HEK293 (cell line): ENCODE results near the gene GSTM4.

Experiments used
- BCL11A ChIP-seq: fragments of 450-650 bp; formaldehyde crosslinking; IDR thresholded peaks from 2 replicates; pipeline ENCODE4 v1.5.1; 2016; ENCODE audit warnings: low read depth, missing biosample characterization, missing genetic modification characterization
- GLIS1 ChIP-seq: fragments of 450-650 bp; formaldehyde crosslinking; IDR thresholded peaks from 2 replicates; pipeline ENCODE4 v1.5.1; 2016; ENCODE audit warnings: missing biosample characterization, missing genetic modification characterization
- KLF8 ChIP-seq: fragments of 450-650 bp; formaldehyde crosslinking; IDR thresholded peaks from 2 replicates; pipeline ENCODE4 v1.5.1; 2016; ENCODE audit warnings: missing biosample characterization, missing genetic modification characterization
- TCF7L2 ChIP-seq: IDR thresholded peaks from 2 replicates; pipeline ENCODE4 v1.6.1; 2011; ENCODE audit warnings: low read depth, mild to moderate bottlenecking, inconsistent platforms, low read length, moderate library complexity, borderline replicate concordance
- ZBTB20 ChIP-seq: fragments of 450-650 bp; formaldehyde crosslinking; IDR thresholded peaks from 2 replicates; pipeline ENCODE4 v1.5.1; 2016; ENCODE audit warnings: missing biosample characterization, missing genetic modification characterization
- ZFP41 ChIP-seq: fragments of 450-650 bp; formaldehyde crosslinking; IDR thresholded peaks from 2 replicates; pipeline ENCODE4 v1.5.1; 2016; ENCODE audit warnings: missing biosample characterization, missing genetic modification characterization, borderline replicate concordance
- ZNF112 ChIP-seq: fragments of 450-650 bp; formaldehyde crosslinking; IDR thresholded peaks from 2 replicates; pipeline ENCODE4 v1.5.0; 2017; ENCODE audit warnings: missing biosample characterization, missing genetic modification characterization
- ZNF138 ChIP-seq: fragments of 450-650 bp; formaldehyde crosslinking; IDR thresholded peaks from 2 replicates; pipeline ENCODE4 v1.5.1; 2016; ENCODE audit warnings: missing biosample characterization, missing genetic modification characterization, borderline replicate concordance
- ZNF157 ChIP-seq: fragments of 450-650 bp; formaldehyde crosslinking; IDR thresholded peaks from 2 replicates; pipeline ENCODE4 v1.5.1; 2016; ENCODE audit warnings: missing biosample characterization, missing genetic modification characterization
- ZNF16 ChIP-seq: fragments of 450-650 bp; formaldehyde crosslinking; IDR thresholded peaks from 2 replicates; pipeline ENCODE4 v1.5.1; 2016; ENCODE audit warnings: low read depth, missing biosample characterization, missing genetic modification characterization
- ZNF221 ChIP-seq: fragments of 450-650 bp; formaldehyde crosslinking; IDR thresholded peaks from 2 replicates; pipeline ENCODE4 v1.5.1; 2017; ENCODE audit warnings: missing biosample characterization, missing genetic modification characterization, borderline replicate concordance
- ZNF510 ChIP-seq: fragments of 450-650 bp; formaldehyde crosslinking; IDR thresholded peaks from 2 replicates; pipeline ENCODE4 v1.5.1; 2018; ENCODE audit warnings: mild to moderate bottlenecking, missing genetic modification characterization, missing biosample characterization; ENCODE audit not compliant: insufficient replicate concordance
- ZNF549 ChIP-seq: fragments of 450-650 bp; IDR thresholded peaks from 2 replicates; pipeline ENCODE4 v1.5.1; 2018; ENCODE audit warnings: missing biosample characterization, missing genetic modification characterization, mild to moderate bottlenecking, inconsistent platforms, moderate library complexity
- ZNF777 ChIP-seq: fragments of 450-650 bp; formaldehyde crosslinking; IDR thresholded peaks from 2 replicates; pipeline ENCODE4 v1.5.1; 2017; ENCODE audit warnings: missing biosample characterization, missing genetic modification characterization, borderline replicate concordance
- ZXDB ChIP-seq: fragments of 450-650 bp; formaldehyde crosslinking; IDR thresholded peaks from 2 replicates; pipeline ENCODE4 v1.5.1; 2016; ENCODE audit warnings: missing biosample characterization, missing genetic modification characterization
- TF ChIP-seq, protein P1 (sequence below): fragments of 450-650 bp; formaldehyde crosslinking; IDR thresholded peaks from 2 replicates; pipeline ENCODE4 v1.5.1; 2016; ENCODE audit warnings: missing biosample characterization, missing genetic modification characterization
- TF ChIP-seq, protein P2 (sequence below): fragments of 450-650 bp; IDR thresholded peaks from 2 replicates; pipeline ENCODE4 v1.5.1; 2018; ENCODE audit warnings: missing biosample characterization, missing genetic modification characterization
- TF ChIP-seq, protein P3 (sequence below): fragments of 450-650 bp; formaldehyde crosslinking; optimal IDR thresholded peaks from 2 replicates; pipeline ENCODE3; 2016; ENCODE audit warnings: missing biosample characterization, mild to moderate bottlenecking, missing genetic modification characterization
- TF ChIP-seq, protein P4 (sequence below): fragments of 450-650 bp; formaldehyde crosslinking; IDR thresholded peaks from 2 replicates; pipeline ENCODE4; 2016; ENCODE audit warnings: missing biosample characterization, missing genetic modification characterization
- TF ChIP-seq, protein P5 (sequence below): fragments of 450-650 bp; formaldehyde crosslinking; IDR thresholded peaks from 2 replicates; pipeline ENCODE4 v1.5.1; 2016; ENCODE audit warnings: missing biosample characterization, missing genetic modification characterization, low read depth
- TF ChIP-seq, protein P6 (sequence below): fragments of 450-650 bp; formaldehyde crosslinking; IDR thresholded peaks from 2 replicates; pipeline ENCODE4 v1.5.1; 2016; ENCODE audit warnings: missing biosample characterization, missing genetic modification characterization, borderline replicate concordance
- TF ChIP-seq, protein P7 (sequence below): fragments of 450-650 bp; formaldehyde crosslinking; IDR thresholded peaks from 2 replicates; pipeline ENCODE4 v1.5.1; 2017; ENCODE audit warnings: missing biosample characterization, mild to moderate bottlenecking, missing genetic modification characterization, moderate library complexity

GSTM4 gene

DNA sequence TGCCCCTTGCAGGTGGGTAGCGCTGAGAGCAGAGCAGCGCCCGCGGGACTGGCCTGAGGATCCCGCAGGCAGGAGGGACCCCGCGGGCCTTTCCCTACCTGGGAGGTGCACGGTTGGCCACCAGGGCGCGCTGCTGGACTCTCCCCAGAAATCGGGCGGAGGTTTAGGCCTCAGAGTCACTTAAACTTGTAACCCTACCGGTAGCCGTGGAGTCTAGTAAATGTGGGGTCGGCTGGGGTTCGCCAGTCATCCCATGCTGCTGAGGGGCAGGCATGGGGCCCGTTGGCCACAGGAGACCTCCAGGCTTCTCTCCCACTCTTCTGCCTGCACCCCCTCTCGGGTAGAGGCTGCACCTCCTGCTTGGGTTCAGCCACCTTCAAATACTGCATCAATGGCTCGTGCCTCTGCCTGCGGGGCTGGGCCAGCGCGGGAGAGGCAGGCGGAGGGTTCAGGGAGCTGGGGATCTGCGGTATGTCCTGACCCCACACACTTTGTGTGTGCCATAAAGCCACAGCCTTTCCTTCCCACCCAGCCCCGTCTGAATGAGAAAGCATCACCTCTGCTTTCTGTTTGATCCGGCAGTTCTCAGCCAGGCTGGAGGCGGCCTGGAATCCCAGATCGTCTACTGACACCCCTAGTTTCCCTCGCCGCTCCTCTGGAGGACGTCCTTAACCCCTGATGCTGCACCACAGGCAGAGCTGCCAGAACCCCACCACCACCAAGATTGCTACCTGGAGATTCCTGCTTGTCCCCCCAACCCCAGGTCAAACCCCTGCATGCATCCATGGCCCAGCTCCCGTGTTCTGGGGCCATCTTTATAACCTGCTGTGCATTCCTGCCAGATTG lies 12.3 kb upstream of the GSTM4 start (continued):
- TF ChIP-seq, protein P1, sequence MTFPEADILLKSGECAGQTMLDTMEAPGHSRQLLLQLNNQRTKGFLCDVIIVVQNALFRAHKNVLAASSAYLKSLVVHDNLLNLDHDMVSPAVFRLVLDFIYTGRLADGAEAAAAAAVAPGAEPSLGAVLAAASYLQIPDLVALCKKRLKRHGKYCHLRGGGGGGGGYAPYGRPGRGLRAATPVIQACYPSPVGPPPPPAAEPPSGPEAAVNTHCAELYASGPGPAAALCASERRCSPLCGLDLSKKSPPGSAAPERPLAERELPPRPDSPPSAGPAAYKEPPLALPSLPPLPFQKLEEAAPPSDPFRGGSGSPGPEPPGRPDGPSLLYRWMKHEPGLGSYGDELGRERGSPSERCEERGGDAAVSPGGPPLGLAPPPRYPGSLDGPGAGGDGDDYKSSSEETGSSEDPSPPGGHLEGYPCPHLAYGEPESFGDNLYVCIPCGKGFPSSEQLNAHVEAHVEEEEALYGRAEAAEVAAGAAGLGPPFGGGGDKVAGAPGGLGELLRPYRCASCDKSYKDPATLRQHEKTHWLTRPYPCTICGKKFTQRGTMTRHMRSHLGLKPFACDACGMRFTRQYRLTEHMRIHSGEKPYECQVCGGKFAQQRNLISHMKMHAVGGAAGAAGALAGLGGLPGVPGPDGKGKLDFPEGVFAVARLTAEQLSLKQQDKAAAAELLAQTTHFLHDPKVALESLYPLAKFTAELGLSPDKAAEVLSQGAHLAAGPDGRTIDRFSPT (tag by site-specific recombination): no peak
- TF ChIP-seq ZNF221 (tag by site-specific recombination) (no peak), TCF7L2 (no peak), ZNF157 (no peak), ZNF16 (no peak), ZNF112 (tag by site-specific recombination) (no peak), ZBTB20 (no peak), ZFP41 (tag by site-specific recombination) (no peak), ZNF138 (no peak), KLF8 (no peak), ZNF510 (tag by site-specific recombination) (no peak), ZNF777 (no peak), BCL11A (tag by site-specific recombination) (no peak), ZXDB (tag by site-specific recombination) (no peak), GLIS1 (tag by site-specific recombination) (peak; percentile 66; the same call in 1 of the 2 replicates), ZNF549 (tag by site-specific recombination) (no peak)
- TF ChIP-seq, protein P2, sequence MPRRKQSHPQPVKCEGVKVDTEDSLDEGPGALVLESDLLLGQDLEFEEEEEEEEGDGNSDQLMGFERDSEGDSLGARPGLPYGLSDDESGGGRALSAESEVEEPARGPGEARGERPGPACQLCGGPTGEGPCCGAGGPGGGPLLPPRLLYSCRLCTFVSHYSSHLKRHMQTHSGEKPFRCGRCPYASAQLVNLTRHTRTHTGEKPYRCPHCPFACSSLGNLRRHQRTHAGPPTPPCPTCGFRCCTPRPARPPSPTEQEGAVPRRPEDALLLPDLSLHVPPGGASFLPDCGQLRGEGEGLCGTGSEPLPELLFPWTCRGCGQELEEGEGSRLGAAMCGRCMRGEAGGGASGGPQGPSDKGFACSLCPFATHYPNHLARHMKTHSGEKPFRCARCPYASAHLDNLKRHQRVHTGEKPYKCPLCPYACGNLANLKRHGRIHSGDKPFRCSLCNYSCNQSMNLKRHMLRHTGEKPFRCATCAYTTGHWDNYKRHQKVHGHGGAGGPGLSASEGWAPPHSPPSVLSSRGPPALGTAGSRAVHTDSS (tag by site-specific recombination): no peak
- TF ChIP-seq, protein P3, sequence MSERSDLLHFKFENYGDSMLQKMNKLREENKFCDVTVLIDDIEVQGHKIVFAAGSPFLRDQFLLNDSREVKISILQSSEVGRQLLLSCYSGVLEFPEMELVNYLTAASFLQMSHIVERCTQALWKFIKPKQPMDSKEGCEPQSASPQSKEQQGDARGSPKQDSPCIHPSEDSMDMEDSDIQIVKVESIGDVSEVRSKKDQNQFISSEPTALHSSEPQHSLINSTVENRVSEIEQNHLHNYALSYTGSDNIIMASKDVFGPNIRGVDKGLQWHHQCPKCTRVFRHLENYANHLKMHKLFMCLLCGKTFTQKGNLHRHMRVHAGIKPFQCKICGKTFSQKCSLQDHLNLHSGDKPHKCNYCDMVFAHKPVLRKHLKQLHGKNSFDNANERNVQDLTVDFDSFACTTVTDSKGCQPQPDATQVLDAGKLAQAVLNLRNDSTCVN (tag by site-specific recombination): peak; percentile 29
- TF ChIP-seq, protein P4, sequence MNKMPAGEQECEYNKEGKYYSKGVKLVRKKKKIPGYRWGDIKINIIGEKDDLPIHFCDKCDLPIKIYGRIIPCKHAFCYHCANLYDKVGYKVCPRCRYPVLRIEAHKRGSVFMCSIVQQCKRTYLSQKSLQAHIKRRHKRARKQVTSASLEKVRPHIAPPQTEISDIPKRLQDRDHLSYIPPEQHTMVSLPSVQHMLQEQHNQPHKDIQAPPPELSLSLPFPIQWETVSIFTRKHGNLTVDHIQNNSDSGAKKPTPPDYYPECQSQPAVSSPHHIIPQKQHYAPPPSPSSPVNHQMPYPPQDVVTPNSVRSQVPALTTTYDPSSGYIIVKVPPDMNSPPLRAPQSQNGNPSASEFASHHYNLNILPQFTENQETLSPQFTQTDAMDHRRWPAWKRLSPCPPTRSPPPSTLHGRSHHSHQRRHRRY (tag by site-specific recombination): no peak
- TF ChIP-seq, protein P5, sequence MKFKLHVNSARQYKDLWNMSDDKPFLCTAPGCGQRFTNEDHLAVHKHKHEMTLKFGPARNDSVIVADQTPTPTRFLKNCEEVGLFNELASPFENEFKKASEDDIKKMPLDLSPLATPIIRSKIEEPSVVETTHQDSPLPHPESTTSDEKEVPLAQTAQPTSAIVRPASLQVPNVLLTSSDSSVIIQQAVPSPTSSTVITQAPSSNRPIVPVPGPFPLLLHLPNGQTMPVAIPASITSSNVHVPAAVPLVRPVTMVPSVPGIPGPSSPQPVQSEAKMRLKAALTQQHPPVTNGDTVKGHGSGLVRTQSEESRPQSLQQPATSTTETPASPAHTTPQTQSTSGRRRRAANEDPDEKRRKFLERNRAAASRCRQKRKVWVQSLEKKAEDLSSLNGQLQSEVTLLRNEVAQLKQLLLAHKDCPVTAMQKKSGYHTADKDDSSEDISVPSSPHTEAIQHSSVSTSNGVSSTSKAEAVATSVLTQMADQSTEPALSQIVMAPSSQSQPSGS: no peak
- TF ChIP-seq, protein P6, sequence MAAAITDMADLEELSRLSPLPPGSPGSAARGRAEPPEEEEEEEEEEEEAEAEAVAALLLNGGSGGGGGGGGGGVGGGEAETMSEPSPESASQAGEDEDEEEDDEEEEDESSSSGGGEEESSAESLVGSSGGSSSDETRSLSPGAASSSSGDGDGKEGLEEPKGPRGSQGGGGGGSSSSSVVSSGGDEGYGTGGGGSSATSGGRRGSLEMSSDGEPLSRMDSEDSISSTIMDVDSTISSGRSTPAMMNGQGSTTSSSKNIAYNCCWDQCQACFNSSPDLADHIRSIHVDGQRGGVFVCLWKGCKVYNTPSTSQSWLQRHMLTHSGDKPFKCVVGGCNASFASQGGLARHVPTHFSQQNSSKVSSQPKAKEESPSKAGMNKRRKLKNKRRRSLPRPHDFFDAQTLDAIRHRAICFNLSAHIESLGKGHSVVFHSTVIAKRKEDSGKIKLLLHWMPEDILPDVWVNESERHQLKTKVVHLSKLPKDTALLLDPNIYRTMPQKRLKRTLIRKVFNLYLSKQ (tag by site-specific recombination): no peak
- TF ChIP-seq, protein P7, sequence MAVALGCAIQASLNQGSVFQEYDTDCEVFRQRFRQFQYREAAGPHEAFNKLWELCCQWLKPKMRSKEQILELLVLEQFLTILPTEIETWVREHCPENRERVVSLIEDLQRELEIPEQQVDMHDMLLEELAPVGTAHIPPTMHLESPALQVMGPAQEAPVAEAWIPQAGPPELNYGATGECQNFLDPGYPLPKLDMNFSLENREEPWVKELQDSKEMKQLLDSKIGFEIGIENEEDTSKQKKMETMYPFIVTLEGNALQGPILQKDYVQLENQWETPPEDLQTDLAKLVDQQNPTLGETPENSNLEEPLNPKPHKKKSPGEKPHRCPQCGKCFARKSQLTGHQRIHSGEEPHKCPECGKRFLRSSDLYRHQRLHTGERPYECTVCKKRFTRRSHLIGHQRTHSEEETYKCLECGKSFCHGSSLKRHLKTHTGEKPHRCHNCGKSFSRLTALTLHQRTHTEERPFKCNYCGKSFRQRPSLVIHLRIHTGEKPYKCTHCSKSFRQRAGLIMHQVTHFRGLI (tag by site-specific recombination): no peak
